ENCODE data around the gene B3GNT2.

- TF ChIP-seq CTCF (IDR thresholded peaks at IDR 0.05; ENCODE audit: borderline replicate concordance, extremely low read depth, low read length, poor library complexity, severe bottlenecking) = no peak
- no peak for TF ChIP-seq EZH2 (IDR thresholded peaks at IDR 0.05; ENCODE audit: borderline replicate concordance, low read depth, low read length, severe bottlenecking)
Measured at GRCh38 chr2:62156861-62157496, 38.9 kb upstream of the B3GNT2 start.

Measured in DND-41 (cell line).